Ovary (tissue), 3 donors: ENCODE measurements around the gene NUDT4.

ENCODE experiments used
- CTCF ChIP-seq, 3 donors: fragments of 450-650 bp in 2 of 3; fragments of 200-600 bp in 1 of 3; IDR thresholded peaks; one replicate each; pipeline versions ENCODE4 v1.5.1 to v1.8.0; 2016 to 2022; ENCODE audit warnings: antibody characterized with exemption in 3 of 3, mild to moderate bottlenecking in 1 of 3
- POLR2A ChIP-seq: fragments of 450-650 bp; IDR thresholded peaks from one replicate; pipeline ENCODE4 v1.6.1; 2017; ENCODE audit warnings: antibody characterized with exemption, mild to moderate bottlenecking, moderate library complexity
- donor health status: DM: no; HTN: no; CAD: no.

GRCh38 chr12:93381161-93381975, 3.6 kb downstream of the NUDT4 start:
- TF ChIP-seq CTCF (IDR thresholded peaks at IDR 0.05) (no peak), POLR2A (no peak)
